ENCODE measurements around the gene PPM1L. TPM values are rescaled to one million over a fixed set of nuclear protein-coding genes. Genes with fewer than 3 reads are reported as not detected.

PPM1L gene
- total RNA-seq, 1 experiment from 2014 or later: 7.3 TPM

DNA sequence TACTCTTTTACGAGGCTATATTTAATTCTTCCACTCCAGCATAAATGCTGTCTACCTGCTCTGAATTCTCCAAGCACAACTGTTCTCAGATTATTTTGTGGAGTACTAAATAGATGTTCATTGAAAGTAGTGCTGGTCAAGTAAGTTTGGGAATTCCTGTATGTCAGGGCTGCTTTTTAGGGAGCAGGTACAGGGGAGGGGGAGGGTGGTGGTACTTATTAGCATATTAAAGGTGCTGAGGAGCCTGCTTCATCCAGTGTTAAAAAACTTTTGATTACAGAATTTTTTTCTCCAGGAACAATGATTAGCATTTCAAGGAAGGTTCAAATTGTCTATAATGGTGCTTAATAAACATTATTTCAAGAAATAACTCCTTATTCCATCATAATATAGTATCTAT lies 59.2 kb downstream of the PPM1L start:
- Histone ChIP-seq H2AFZ (ENCODE audit: low read length) (no peak overlapping the region), H3K14ac (ENCODE audit: insufficient read depth, low read length) (no peak overlapping the region), H3K23me2 (ENCODE audit: insufficient read length, low read depth, low read length, poor library complexity, severe bottlenecking) (no peaks in the 10 kb centered on the region), H2BK12ac (ENCODE audit: insufficient read length, low read depth, low read length) (no peak overlapping the region), H3K79me2 (ENCODE audit: insufficient read depth, low read length) (no peaks in the 10 kb centered on the region), H2BK20ac (ENCODE audit: low read depth, low read length, poor library complexity, severe bottlenecking) (no peak overlapping the region), H3K27me3 (ENCODE audit: insufficient read depth, low read length) (no peaks in the 10 kb centered on the region), H2BK120ac (ENCODE audit: low read depth, low read length, poor library complexity, severe bottlenecking) (no peak overlapping the region), H3K79me1 (ENCODE audit: insufficient read depth, low read depth, low read length, poor library complexity, severe bottlenecking) (no peaks in the 10 kb centered on the region), H4K8ac (replicated peaks; ENCODE audit: insufficient read length, low read depth, low read length) (no peak overlapping the region), H3K9me3 (ENCODE audit: control insufficient read depth, low read depth, low read length) (no peaks in the 10 kb centered on the region), H4K20me1 (ENCODE audit: control insufficient read depth, insufficient read depth, insufficient read length) (no peaks in the 10 kb centered on the region), H2BK15ac (ENCODE audit: low read depth, low read length) (no peak overlapping the region), H3K56ac (ENCODE audit: insufficient read length, low read depth, low read length) (no peak overlapping the region), H3K4me1 (ENCODE audit: insufficient read depth, low read length) (no peaks in the 10 kb centered on the region; the same call in 1 of the 2 replicates), H3K27ac (ENCODE audit: insufficient read length, low read depth, low read length) (no peak overlapping the region), H2BK5ac (ENCODE audit: insufficient read length, low read length) (no peak overlapping the region), H3K18ac (ENCODE audit: insufficient read length, low read depth, low read length) (no peak overlapping the region), H2AK5ac (ENCODE audit: insufficient read length, low read length) (no peak overlapping the region), H3T11ph (ENCODE audit: low read length) (no peak overlapping the region), H3K9ac (ENCODE audit: extremely low read depth, insufficient read length, low read length) (no peak overlapping the region), H3K23ac (ENCODE audit: insufficient read length, low read depth, low read length) (no peak overlapping the region), H3K4ac (ENCODE audit: low read depth, low read length) (no peak overlapping the region), H4K91ac (ENCODE audit: insufficient read length, low read depth, low read length) (no peak overlapping the region), H4K5ac (ENCODE audit: insufficient read length, low read depth, low read length) (no peak overlapping the region), H3K4me2 (ENCODE audit: insufficient read depth, insufficient read length, low read length) (no peak overlapping the region)
- H3K36me3 Mint-ChIP-seq (ENCODE audit: insufficient read depth in 1 of 3, low read depth in 3 of 3): no peaks in the 10 kb centered on the region
- WGBS (ENCODE audit: extremely low coverage, insufficient read length, low lambda C conversion rate): no CpG with 5 or more reads among the region's 1 CpG
- H3K9me3 Mint-ChIP-seq: no peaks in the 10 kb centered on the region
- H3K27ac Mint-ChIP-seq: no peak overlapping the region
- TF ChIP-seq, protein P1, sequence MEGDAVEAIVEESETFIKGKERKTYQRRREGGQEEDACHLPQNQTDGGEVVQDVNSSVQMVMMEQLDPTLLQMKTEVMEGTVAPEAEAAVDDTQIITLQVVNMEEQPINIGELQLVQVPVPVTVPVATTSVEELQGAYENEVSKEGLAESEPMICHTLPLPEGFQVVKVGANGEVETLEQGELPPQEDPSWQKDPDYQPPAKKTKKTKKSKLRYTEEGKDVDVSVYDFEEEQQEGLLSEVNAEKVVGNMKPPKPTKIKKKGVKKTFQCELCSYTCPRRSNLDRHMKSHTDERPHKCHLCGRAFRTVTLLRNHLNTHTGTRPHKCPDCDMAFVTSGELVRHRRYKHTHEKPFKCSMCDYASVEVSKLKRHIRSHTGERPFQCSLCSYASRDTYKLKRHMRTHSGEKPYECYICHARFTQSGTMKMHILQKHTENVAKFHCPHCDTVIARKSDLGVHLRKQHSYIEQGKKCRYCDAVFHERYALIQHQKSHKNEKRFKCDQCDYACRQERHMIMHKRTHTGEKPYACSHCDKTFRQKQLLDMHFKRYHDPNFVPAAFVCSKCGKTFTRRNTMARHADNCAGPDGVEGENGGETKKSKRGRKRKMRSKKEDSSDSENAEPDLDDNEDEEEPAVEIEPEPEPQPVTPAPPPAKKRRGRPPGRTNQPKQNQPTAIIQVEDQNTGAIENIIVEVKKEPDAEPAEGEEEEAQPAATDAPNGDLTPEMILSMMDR (conservative IDR thresholded peaks at IDR 0.05): no peak
- peaks cover 10 to 11% of the 10 kb centered on the region in 2 experiments for H3K4me1 Mint-ChIP-seq
- no peaks in the 10 kb centered on the region for H3K27me3 Mint-ChIP-seq (ENCODE audit: low read depth)
- DNase-seq: no peak
- no peak overlapping the region for H3K4me3 Mint-ChIP-seq
